Measurements from ENCODE around the gene SHISAL1. TPM values are rescaled to one million over a fixed set of nuclear protein-coding genes. Genes with fewer than 3 reads are reported as not detected.

The SHISAL1 gene
- total RNA-seq, 1 donor from 2014 or later = 7.5 TPM

DNA sequence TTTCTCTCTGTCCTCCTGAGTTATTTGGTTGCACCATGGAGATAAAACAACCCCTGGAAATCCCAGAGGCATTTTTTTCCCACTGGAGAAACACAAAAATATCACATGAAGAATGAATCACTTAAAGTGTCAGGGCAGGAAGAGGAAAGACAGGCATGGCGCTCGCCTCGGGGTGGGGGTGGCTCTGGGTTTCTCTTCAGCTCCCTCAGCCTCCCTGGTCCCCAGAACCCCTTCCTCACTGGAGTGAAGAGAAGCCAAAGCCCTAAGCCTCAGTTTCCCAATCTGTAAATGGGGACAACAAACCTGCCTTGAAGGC is 938 bp downstream of the SHISAL1 start:
- DNase-seq (ENCODE audit: low spot score) = no peak
- peak overlapping the region; percentile 42 for H3K4me3 Mint-ChIP-seq (ENCODE audit: unreplicated experiment)
- peak overlapping the region; percentile 92 for H3K27ac Mint-ChIP-seq (ENCODE audit: unreplicated experiment)
- no peaks in the 10 kb centered on the region for H3K9me3 Mint-ChIP-seq (ENCODE audit: low read depth)
- H3K4me1 Mint-ChIP-seq (ENCODE audit: low read depth) = peaks cover 65% of the 10 kb centered on the region
- no peaks in the 10 kb centered on the region for H3K27me3 Mint-ChIP-seq (ENCODE audit: low read depth)
- TF ChIP-seq, protein P1, sequence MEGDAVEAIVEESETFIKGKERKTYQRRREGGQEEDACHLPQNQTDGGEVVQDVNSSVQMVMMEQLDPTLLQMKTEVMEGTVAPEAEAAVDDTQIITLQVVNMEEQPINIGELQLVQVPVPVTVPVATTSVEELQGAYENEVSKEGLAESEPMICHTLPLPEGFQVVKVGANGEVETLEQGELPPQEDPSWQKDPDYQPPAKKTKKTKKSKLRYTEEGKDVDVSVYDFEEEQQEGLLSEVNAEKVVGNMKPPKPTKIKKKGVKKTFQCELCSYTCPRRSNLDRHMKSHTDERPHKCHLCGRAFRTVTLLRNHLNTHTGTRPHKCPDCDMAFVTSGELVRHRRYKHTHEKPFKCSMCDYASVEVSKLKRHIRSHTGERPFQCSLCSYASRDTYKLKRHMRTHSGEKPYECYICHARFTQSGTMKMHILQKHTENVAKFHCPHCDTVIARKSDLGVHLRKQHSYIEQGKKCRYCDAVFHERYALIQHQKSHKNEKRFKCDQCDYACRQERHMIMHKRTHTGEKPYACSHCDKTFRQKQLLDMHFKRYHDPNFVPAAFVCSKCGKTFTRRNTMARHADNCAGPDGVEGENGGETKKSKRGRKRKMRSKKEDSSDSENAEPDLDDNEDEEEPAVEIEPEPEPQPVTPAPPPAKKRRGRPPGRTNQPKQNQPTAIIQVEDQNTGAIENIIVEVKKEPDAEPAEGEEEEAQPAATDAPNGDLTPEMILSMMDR (IDR thresholded peaks at IDR 0.05) = no peak
- H3K36me3 Mint-ChIP-seq (ENCODE audit: low read depth) = no peaks in the 10 kb centered on the region

DNA sequence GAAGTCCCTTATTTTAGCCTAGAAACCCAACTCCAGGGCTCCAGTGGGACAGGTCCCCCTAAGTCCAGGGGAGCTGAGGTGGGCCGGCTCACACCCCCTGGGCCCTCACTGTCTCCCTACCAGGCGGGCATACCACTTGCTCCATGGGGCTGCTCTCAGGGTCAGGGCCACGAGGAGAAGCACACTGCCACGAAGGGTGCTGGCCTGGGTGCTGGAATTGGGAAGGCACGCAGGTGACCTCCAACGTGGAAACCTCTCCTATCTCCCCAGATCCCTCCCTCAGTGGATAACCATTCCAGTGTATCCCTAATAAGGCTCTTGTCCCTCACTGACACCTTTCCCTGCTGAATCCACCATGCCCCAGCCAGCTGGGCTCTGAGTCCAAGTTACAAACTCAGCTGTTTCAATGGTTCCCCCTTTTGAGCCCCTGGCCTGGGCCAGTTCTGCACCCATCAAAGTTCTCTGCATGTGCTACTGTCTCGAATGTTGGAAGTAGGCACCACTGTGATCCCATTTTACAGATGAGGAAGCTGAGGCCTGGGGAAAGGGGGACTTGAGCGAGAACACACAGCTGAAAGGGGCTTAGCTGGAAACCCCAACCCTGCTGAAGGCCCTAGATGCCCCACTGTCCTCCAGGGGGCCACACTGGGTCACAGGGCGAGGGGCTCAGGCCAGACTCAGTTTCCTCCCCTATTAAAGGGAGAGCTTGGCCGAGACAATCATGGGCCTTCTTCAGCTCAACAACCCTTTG is 1.5 kb downstream of the SHISAL1 start:
- no peaks in the 10 kb centered on the region for H3K9me3 Mint-ChIP-seq (ENCODE audit: low read depth)
- peaks cover 65% of the 10 kb centered on the region for H3K4me1 Mint-ChIP-seq (ENCODE audit: low read depth)
- TF ChIP-seq, protein P1 (IDR thresholded peaks at IDR 0.05) = peak; percentile 27
- no peak overlapping the region for H3K4me3 Mint-ChIP-seq (ENCODE audit: unreplicated experiment)
- no peaks in the 10 kb centered on the region for H3K27me3 Mint-ChIP-seq (ENCODE audit: low read depth)
- no peaks in the 10 kb centered on the region for H3K36me3 Mint-ChIP-seq (ENCODE audit: low read depth)
- H3K27ac Mint-ChIP-seq (ENCODE audit: unreplicated experiment) = peak overlapping the region; percentile 92
- no peak for DNase-seq (ENCODE audit: low spot score)

DNA sequence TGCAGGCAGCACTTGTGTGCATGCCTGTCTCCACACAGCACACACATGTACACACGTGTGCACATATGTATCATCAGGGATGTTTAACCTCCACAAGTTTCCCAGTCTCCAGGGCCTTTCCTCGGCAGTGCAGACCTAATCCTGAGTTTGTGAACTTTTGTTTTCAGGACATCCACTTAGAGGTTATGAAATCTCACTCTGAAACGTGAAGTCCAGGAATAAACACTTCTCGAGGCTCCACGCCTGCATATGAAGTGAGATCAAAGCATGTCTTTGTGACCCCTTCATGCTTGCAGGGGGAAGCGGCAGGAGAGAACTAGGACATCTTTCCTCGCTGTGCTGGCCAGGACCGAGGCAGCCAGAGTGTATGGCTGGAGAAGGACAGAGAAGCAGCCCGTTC is 3.1 kb downstream of the SHISAL1 start:
- Mint-ChIP-seq H3K4me1 (ENCODE audit: low read depth) (peaks cover 72% of the 10 kb centered on the region), H3K9me3 (ENCODE audit: low read depth) (no peaks in the 10 kb centered on the region), H3K27ac (ENCODE audit: unreplicated experiment) (peak overlapping the region; percentile 71), H3K4me3 (ENCODE audit: unreplicated experiment) (no peak overlapping the region), H3K27me3 (ENCODE audit: low read depth) (no peaks in the 10 kb centered on the region), H3K36me3 (ENCODE audit: low read depth) (no peaks in the 10 kb centered on the region)
- TF ChIP-seq, protein P1 (IDR thresholded peaks at IDR 0.05) = no peak
- no peak for DNase-seq (ENCODE audit: low spot score)

DNA sequence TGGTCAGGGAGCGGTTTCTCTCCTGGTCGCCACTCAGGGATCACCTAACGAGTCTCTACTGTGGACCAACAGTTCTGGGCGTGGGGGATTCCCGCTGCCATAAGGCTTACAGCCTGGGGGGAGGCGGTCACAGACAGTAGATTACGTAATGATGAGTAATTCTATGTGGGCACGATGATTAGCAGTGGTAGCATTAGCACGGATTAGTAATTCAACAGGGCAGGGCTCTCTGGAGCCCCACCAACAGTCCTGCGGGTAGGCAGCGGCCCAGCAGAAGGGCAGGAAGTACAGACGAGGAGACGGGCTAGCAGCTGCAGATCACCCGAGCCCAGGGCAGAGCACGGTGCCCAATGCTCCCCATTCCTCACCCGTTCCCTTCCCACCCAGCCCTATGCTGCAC is 3.6 kb downstream of the SHISAL1 start:
- Mint-ChIP-seq H3K27ac (ENCODE audit: unreplicated experiment) (peak overlapping the region; percentile 71), H3K27me3 (ENCODE audit: low read depth) (no peaks in the 10 kb centered on the region), H3K9me3 (ENCODE audit: low read depth) (no peaks in the 10 kb centered on the region), H3K36me3 (ENCODE audit: low read depth) (no peaks in the 10 kb centered on the region), H3K4me3 (ENCODE audit: unreplicated experiment) (no peak overlapping the region), H3K4me1 (ENCODE audit: low read depth) (peaks cover 73% of the 10 kb centered on the region)
- DNase-seq (ENCODE audit: low spot score) = no peak
- TF ChIP-seq, protein P1 (IDR thresholded peaks at IDR 0.05) = no peak

DNA sequence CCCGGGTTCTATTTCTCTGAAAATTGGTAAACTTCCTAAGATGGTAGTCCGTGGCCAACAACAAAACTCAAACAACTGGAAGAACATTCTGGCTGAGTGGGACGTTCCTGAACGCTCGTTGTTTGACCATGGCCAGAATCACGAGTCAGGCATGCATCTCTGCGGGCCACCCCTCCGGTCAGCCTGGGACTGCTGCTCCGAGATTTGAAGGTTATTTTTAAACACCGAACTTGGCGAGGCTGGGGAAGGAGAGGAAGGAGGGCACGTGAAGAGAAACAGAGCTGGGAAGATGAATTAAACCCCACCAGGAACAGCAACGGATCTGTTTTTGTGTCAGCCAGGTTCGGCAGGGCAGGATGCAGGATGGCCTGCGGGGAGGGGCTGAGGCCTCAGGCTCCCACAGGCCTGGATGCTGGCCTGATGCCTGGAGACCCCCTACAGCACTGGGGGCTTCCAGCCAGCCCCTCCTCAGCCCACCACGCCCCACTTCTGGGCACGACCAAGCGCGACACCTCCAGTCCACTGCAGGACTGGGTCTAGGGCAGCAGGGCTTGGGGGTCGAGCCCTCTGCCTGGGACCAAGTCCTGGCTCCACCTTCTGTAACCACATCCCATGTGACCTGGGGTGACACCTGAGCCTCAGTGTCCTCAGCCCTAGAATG is 5.1 kb downstream of the SHISAL1 start:
- no peak overlapping the region for H3K4me3 Mint-ChIP-seq (ENCODE audit: unreplicated experiment)
- H3K36me3 Mint-ChIP-seq (ENCODE audit: low read depth) = no peaks in the 10 kb centered on the region
- H3K4me1 Mint-ChIP-seq (ENCODE audit: low read depth) = peaks cover 60% of the 10 kb centered on the region

More for the DNA sequence above, 5.1 kb downstream of the SHISAL1 start:
- Mint-ChIP-seq H3K9me3 (ENCODE audit: low read depth) (no peaks in the 10 kb centered on the region), H3K27me3 (ENCODE audit: low read depth) (no peaks in the 10 kb centered on the region), H3K27ac (ENCODE audit: unreplicated experiment) (peak overlapping the region; percentile 9)
- TF ChIP-seq, protein P1 (IDR thresholded peaks at IDR 0.05) = no peak
- no peak for DNase-seq (ENCODE audit: low spot score)
